Nephron (organoid): ENCODE measurements around the gene LENEP.
A peak's percentile ranks its signal among the peaks of the same experiment; 100 is the strongest.

Experiments
- H3K27ac Mint-ChIP-seq, 3 experiments: 2 replicates each; pipeline ENCODE4 v1.8.0; 2020; ENCODE audit warnings: mixed read lengths in 3 of 3, mild to moderate bottlenecking in 2 of 3, moderate library complexity in 1 of 3
- H3K27me3 Mint-ChIP-seq: 2 replicates; pipeline ENCODE4 v1.8.0; 2021; ENCODE audit warnings: low read depth, mild to moderate bottlenecking, moderate library complexity, mixed read lengths
- H3K36me3 Mint-ChIP-seq: 2 replicates; pipeline ENCODE4 v1.8.0; 2020; ENCODE audit warnings: low read depth, mixed read lengths
- H3K4me1 Mint-ChIP-seq: 2 replicates; pipeline ENCODE4 v1.8.0; 2020; ENCODE audit warnings: mixed read lengths
- H3K4me3 Mint-ChIP-seq, 3 experiments: 2 replicates each; pipeline ENCODE4 v1.8.0; 2020; ENCODE audit warnings: mild to moderate bottlenecking in 3 of 3, mixed read lengths in 3 of 3, moderate library complexity in 2 of 3
- H3K9me3 Mint-ChIP-seq: 2 replicates; pipeline ENCODE4 v1.8.0; 2020; ENCODE audit warnings: mixed read lengths
- TF ChIP-seq, protein P1 (sequence below), 3 experiments: fragments of 200-600 bp; sonication (generic); IDR thresholded peaks; one replicate each; pipeline ENCODE4 v1.5.0; 2021; ENCODE audit warnings: antibody characterized with exemption in 3 of 3; ENCODE audit not compliant: unreplicated experiment in 3 of 3

LENEP gene

GRCh38 chr1:155011004-155011416 lies 17.6 kb downstream of the LENEP start:
- H3K27ac Mint-ChIP-seq: no peak overlapping the region

DNA sequence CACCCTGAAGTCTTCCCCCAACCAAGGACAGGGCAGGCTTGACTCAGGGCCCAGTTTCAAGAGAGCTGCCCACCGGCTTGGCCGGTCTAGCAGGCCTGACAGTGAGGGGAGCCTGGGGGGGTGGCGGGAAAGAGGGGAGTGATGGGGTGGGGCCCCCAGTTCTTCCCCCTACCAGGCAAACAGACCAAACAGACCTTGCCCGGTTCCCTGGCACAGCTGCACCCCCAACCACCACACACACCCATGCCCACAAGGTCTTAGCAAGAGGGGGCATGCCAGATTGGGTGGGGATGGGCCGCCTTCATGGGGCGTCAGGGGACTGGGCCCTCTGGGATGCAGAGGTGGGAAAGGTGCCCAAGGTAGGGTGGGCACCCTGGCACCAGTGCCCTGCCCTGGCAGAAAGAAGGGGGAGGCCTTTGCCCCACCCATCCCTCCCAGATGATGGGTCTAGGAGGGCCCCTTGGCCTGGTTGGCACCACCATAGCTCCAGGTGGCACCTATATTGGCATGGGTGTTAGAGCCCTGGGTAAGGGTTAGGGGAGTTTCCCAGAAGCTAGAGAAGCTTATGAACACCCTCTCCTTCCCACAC lies 18.1 kb downstream of the LENEP start:
- no peak overlapping the region for H3K4me3 Mint-ChIP-seq
- H3K27me3 Mint-ChIP-seq: no peaks in the 10 kb centered on the region
- no peaks in the 10 kb centered on the region for H3K9me3 Mint-ChIP-seq
- TF ChIP-seq, protein P1, sequence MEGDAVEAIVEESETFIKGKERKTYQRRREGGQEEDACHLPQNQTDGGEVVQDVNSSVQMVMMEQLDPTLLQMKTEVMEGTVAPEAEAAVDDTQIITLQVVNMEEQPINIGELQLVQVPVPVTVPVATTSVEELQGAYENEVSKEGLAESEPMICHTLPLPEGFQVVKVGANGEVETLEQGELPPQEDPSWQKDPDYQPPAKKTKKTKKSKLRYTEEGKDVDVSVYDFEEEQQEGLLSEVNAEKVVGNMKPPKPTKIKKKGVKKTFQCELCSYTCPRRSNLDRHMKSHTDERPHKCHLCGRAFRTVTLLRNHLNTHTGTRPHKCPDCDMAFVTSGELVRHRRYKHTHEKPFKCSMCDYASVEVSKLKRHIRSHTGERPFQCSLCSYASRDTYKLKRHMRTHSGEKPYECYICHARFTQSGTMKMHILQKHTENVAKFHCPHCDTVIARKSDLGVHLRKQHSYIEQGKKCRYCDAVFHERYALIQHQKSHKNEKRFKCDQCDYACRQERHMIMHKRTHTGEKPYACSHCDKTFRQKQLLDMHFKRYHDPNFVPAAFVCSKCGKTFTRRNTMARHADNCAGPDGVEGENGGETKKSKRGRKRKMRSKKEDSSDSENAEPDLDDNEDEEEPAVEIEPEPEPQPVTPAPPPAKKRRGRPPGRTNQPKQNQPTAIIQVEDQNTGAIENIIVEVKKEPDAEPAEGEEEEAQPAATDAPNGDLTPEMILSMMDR (IDR thresholded peaks at IDR 0.05; ENCODE audit: unreplicated experiment in 3 of 3): no peak
- peaks cover 16% of the 10 kb centered on the region for H3K4me1 Mint-ChIP-seq
- H3K27ac Mint-ChIP-seq: no peak overlapping the region
- no peaks in the 10 kb centered on the region for H3K36me3 Mint-ChIP-seq

More at GRCh38 chr1:155011004-155011416, 17.6 kb downstream of the LENEP start:
- no peaks in the 10 kb centered on the region for H3K27me3 Mint-ChIP-seq
- peaks cover 17% of the 10 kb centered on the region for H3K4me1 Mint-ChIP-seq
- H3K4me3 Mint-ChIP-seq: no peak overlapping the region
- H3K9me3 Mint-ChIP-seq: no peaks in the 10 kb centered on the region
- TF ChIP-seq, protein P1 (IDR thresholded peaks at IDR 0.05; ENCODE audit: unreplicated experiment in 3 of 3): no peak
- no peaks in the 10 kb centered on the region for H3K36me3 Mint-ChIP-seq

- TF ChIP-seq, protein P1 (IDR thresholded peaks at IDR 0.05; ENCODE audit: unreplicated experiment in 3 of 3): no peak
- Mint-ChIP-seq H3K27me3 (no peaks in the 10 kb centered on the region), H3K4me3 (no peak overlapping the region), H3K27ac (no peak overlapping the region), H3K9me3 (no peaks in the 10 kb centered on the region), H3K36me3 (no peaks in the 10 kb centered on the region), H3K4me1 (peaks cover 10% of the 10 kb centered on the region)
Observed at GRCh38 chr1:155012026-155012546, 18.7 kb downstream of the LENEP start.

DNA sequence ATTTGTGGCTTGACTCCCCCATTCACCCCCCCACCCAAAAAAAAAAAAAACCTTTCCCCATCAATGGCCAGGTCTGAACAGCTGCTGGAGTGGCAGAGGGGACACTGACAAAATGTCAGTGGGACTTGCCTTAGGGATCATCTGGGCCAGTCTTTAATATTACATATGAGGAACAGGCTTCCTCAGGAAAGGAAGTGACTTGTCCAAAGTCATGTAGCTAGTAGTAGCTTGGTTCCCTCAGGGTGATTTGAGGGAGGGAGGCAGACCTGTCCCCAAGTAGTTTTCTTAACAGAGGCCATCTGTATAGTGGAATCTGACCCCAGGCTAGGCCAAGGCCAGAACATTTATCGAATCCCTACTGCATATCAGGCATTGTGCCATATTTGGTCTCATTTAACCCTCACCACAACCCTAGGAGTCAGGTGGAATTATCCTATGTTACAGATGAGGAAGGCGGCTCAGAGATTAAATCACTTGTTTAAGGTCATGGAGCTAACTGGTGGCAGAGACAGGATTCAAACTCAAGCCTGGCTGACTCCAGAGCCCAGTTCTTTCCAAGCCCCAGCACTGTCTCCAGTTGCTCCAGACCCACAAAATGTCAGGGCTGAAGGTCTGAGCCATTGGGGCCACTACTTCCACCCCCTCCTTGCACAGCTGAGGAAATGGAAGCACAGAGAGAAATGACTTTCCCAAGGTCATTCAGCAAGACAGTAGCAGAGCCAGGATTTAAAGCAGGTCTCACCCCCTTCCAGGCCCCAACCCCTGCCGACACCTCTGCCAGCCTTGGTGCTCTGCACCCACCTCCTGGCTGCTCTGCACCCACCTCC lies 19.6 kb downstream of the LENEP start:
- no peaks in the 10 kb centered on the region for H3K36me3 Mint-ChIP-seq
- peak overlapping the region in 1 of 3 experiments; percentile 58 for H3K27ac Mint-ChIP-seq
- H3K27me3 Mint-ChIP-seq: no peaks in the 10 kb centered on the region
- peaks cover 10% of the 10 kb centered on the region for H3K4me1 Mint-ChIP-seq
- TF ChIP-seq, protein P1 (IDR thresholded peaks at IDR 0.05; ENCODE audit: unreplicated experiment in 3 of 3): no peak
- no peaks in the 10 kb centered on the region for H3K9me3 Mint-ChIP-seq
- H3K4me3 Mint-ChIP-seq: no peak overlapping the region

DNA sequence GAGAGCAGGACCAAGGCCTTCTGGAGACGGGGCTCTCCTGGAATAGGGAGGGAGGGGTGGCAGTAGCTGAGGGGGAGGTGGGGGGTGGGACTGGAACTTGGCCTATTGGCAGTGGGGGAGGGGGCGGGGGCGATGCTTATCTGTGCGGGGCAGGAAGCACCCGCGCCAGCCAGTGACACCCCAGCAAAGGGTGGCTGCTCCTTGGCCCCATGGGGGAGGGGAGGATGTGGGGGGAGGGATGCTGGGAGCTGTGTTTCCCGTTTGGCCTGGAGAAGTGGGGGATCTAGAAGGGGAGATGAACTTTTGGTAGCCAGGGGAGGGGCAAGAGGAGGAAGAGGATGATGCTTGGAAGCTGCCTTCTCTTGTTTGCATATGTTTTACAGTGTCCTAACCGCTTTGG lies 20.2 kb downstream of the LENEP start:
- Mint-ChIP-seq H3K9me3 (no peaks in the 10 kb centered on the region), H3K27me3 (no peaks in the 10 kb centered on the region), H3K4me3 (no peak overlapping the region), H3K27ac (peak overlapping the region in 1 of 3 experiments; percentile 21), H3K4me1 (peaks cover 10% of the 10 kb centered on the region), H3K36me3 (no peaks in the 10 kb centered on the region)
- TF ChIP-seq, protein P1 (IDR thresholded peaks at IDR 0.05; ENCODE audit: unreplicated experiment in 3 of 3): no peak
